Measurements from ENCODE around the gene EWSR1. TPM values are rescaled to one million over a fixed set of nuclear protein-coding genes. Genes with fewer than 3 reads are reported as not detected.
A peak's percentile ranks its signal among the peaks of the same experiment; 100 is the strongest.
"Not testable (repeated sequence)": the region's sequence is repeated elsewhere in the genome, so short reads cannot be mapped to it uniquely, and the experiment has no call there.

Gene EWSR1
- total and polyA plus RNA-seq, 9 donors, result 111 to 207 (median 177) TPM

- H3K9me3 ChIP-seq (replicated peaks; ENCODE audit: control insufficient read depth, low read depth, low read length), result no peaks in the 10 kb centered on the region
- no peak for DNase-seq
- peaks cover 82% of the 10 kb centered on the region for H3K36me3 ChIP-seq (ENCODE audit: control insufficient read depth, insufficient read depth, low read length)
- 93% methylated on average over 3 of the region's 6 CpGs for WGBS (ENCODE audit: insufficient coverage)
- peaks cover 36% of the 10 kb centered on the region for H3K4me1 ChIP-seq (ENCODE audit: control insufficient read depth, insufficient read depth, low read length)
- no peak overlapping the region for H3K27ac ChIP-seq (ENCODE audit: low read length)
- H3K27me3 ChIP-seq (ENCODE audit: control insufficient read depth, insufficient read depth, low read length), result no peaks in the 10 kb centered on the region
- no peak overlapping the region for H3K4me3 ChIP-seq (ENCODE audit: low read length)
Measured at GRCh38 chr22:29338398-29338797, 70.3 kb downstream of the EWSR1 start.

DNA sequence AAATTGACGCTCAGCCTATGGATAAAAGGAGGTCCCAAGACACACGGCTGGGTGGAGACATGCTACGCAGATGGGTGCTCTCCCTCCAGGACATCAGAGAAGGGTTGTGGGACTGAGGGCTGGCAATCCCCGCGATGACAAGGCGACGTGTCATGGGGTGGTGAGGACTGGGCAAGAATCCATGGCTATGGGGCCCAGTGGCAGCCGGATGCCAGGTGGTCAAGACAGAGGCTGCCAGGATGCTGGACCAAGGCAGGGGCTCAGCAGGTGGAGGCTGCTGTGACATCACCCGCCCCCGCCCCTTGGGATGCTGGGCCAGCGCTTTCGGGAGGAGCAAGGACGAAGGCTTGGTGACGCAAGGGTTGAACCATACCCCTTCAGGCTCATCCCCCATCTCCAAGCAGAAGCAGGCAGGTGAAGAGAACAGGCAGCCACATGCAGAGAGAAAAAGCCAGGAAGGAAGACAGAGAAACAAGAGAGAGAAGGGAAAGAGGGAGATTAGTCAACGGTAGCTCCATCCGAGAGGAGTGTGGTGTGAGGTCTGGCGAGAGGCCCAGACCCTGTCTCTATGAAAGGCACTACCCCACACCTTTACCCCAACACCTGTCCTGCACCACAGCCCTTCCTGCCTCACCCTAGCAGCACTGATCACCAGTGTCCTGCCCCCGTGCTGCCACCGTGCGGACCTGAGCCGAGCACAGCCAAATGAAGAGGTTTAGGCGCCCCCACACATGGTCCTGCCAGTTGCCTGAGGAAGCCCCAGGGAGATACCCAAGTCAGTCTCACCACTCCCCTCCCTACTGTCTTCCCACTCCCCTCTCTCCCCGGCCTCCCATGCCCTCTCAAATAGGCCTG is 71.5 kb downstream of the EWSR1 start:
- no peak overlapping the region for H3K4me3 ChIP-seq (ENCODE audit: low read length)
- DNase-seq, result no peak
- H3K27me3 ChIP-seq (ENCODE audit: control insufficient read depth, insufficient read depth, low read length), result no peaks in the 10 kb centered on the region
- no peaks in the 10 kb centered on the region for H3K9me3 ChIP-seq (replicated peaks; ENCODE audit: control insufficient read depth, low read depth, low read length)
- peaks cover 76% of the 10 kb centered on the region for H3K36me3 ChIP-seq (ENCODE audit: control insufficient read depth, insufficient read depth, low read length)
- peaks cover 44% of the 10 kb centered on the region for H3K4me1 ChIP-seq (ENCODE audit: control insufficient read depth, insufficient read depth, low read length)
- 78% methylated on average over 12 of the region's 23 CpGs for WGBS (ENCODE audit: insufficient coverage)
- no peak overlapping the region for H3K27ac ChIP-seq (ENCODE audit: low read length)

GRCh38 chr22:29340566-29340965 is 72.5 kb downstream of the EWSR1 start:
- Histone ChIP-seq H3K27ac (ENCODE audit: low read length) (no peak overlapping the region), H3K9me3 (replicated peaks; ENCODE audit: control insufficient read depth, low read depth, low read length) (no peaks in the 10 kb centered on the region), H3K36me3 (ENCODE audit: control insufficient read depth, insufficient read depth, low read length) (peaks cover 72% of the 10 kb centered on the region), H3K4me3 (ENCODE audit: low read length) (no peak overlapping the region), H3K4me1 (ENCODE audit: control insufficient read depth, insufficient read depth, low read length) (peaks cover 46% of the 10 kb centered on the region), H3K27me3 (ENCODE audit: control insufficient read depth, insufficient read depth, low read length) (no peaks in the 10 kb centered on the region)
- no peak for DNase-seq
- 95% methylated on average over 5 of the region's 8 CpGs for WGBS (ENCODE audit: insufficient coverage)

DNA sequence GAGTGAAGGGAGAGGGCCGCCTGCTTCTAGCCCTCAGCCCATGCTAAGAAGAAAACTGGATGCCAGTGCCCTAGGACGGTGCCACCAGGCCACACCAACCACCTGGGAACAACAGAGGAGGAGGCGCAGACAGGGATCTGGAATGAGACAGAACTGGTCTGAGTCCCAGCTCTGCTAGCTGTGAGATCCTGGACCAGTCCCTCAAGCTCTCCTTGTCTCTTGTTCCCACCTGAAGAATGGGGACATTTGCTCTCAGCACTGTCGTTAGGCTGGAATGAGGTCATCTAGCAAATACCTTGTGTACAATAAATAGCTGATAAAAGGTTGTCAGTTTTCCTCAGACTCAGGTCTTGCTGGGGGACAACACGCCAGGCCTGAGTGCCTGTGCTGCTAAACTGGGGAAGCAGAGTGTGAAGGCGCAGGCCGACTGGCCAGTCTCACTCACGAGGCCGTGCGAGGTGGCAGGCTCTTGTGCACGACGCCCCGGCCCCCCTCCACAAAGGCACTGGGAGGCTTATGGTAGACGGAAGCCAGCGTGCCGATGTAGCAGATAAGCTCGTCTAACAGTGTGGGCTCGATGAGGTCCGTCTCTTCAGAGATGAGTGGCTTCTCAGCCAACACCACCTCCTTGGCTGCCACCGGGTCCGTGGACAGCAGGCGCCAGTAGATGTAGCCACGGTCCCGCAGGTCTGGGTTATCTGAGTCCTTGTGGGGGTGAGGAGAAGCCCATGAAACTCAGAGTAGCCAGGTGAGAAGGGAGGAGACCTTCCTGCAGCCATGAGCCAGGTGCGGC is 73.2 kb downstream of the EWSR1 start:
- 95% methylated on average over 14 of the region's 25 CpGs for WGBS (ENCODE audit: insufficient coverage)
- Histone ChIP-seq H3K27ac (ENCODE audit: low read length) (no peak overlapping the region), H3K9me3 (replicated peaks; ENCODE audit: control insufficient read depth, low read depth, low read length) (no peaks in the 10 kb centered on the region), H3K4me3 (ENCODE audit: low read length) (no peak overlapping the region), H3K27me3 (ENCODE audit: control insufficient read depth, insufficient read depth, low read length) (no peaks in the 10 kb centered on the region), H3K4me1 (ENCODE audit: control insufficient read depth, insufficient read depth, low read length) (peaks cover 52% of the 10 kb centered on the region), H3K36me3 (ENCODE audit: control insufficient read depth, insufficient read depth, low read length) (peaks cover 72% of the 10 kb centered on the region)
- no peak for DNase-seq

GRCh38 chr22:29341849-29342127 is 73.7 kb downstream of the EWSR1 start:
- DNase-seq, result no peak
- Histone ChIP-seq H3K27me3 (ENCODE audit: control insufficient read depth, insufficient read depth, low read length) (no peaks in the 10 kb centered on the region), H3K36me3 (ENCODE audit: control insufficient read depth, insufficient read depth, low read length) (peaks cover 73% of the 10 kb centered on the region), H3K9me3 (replicated peaks; ENCODE audit: control insufficient read depth, low read depth, low read length) (no peaks in the 10 kb centered on the region), H3K4me3 (ENCODE audit: low read length) (no peak overlapping the region), H3K4me1 (ENCODE audit: control insufficient read depth, insufficient read depth, low read length) (peaks cover 56% of the 10 kb centered on the region), H3K27ac (ENCODE audit: low read length) (no peak overlapping the region)
- 100% methylated on average over 2 of the region's 2 CpGs for WGBS (ENCODE audit: insufficient coverage)

GRCh38 chr22:29342177-29342576 is 74.1 kb downstream of the EWSR1 start:
- 83% methylated on average over 6 of the region's 6 CpGs for WGBS (ENCODE audit: insufficient coverage)
- H3K27ac ChIP-seq (ENCODE audit: low read length), result no peak overlapping the region
- no peaks in the 10 kb centered on the region for H3K27me3 ChIP-seq (ENCODE audit: control insufficient read depth, insufficient read depth, low read length)
- peaks cover 73% of the 10 kb centered on the region for H3K36me3 ChIP-seq (ENCODE audit: control insufficient read depth, insufficient read depth, low read length)
- H3K4me3 ChIP-seq (ENCODE audit: low read length), result no peak overlapping the region
- H3K9me3 ChIP-seq (replicated peaks; ENCODE audit: control insufficient read depth, low read depth, low read length), result no peaks in the 10 kb centered on the region
- peaks cover 56% of the 10 kb centered on the region for H3K4me1 ChIP-seq (ENCODE audit: control insufficient read depth, insufficient read depth, low read length)
- no peak for DNase-seq

GRCh38 chr22:29342577-29343312 is 74.7 kb downstream of the EWSR1 start:
- DNase-seq, result no peak
- 53% methylated on average over 7 of the region's 10 CpGs for WGBS (ENCODE audit: insufficient coverage)
- H3K27ac ChIP-seq (ENCODE audit: low read length), result no peak overlapping the region
- peaks cover 72% of the 10 kb centered on the region for H3K36me3 ChIP-seq (ENCODE audit: control insufficient read depth, insufficient read depth, low read length)
- no peaks in the 10 kb centered on the region for H3K27me3 ChIP-seq (ENCODE audit: control insufficient read depth, insufficient read depth, low read length)
- H3K9me3 ChIP-seq (replicated peaks; ENCODE audit: control insufficient read depth, low read depth, low read length), result no peaks in the 10 kb centered on the region
- H3K4me1 ChIP-seq (ENCODE audit: control insufficient read depth, insufficient read depth, low read length), result peaks cover 53% of the 10 kb centered on the region
- no peak overlapping the region for H3K4me3 ChIP-seq (ENCODE audit: low read length)

GRCh38 chr22:29343313-29343805 is 75.3 kb downstream of the EWSR1 start:
- peaks cover 51% of the 10 kb centered on the region for H3K4me1 ChIP-seq (ENCODE audit: control insufficient read depth, insufficient read depth, low read length)
- H3K4me3 ChIP-seq (ENCODE audit: low read length), result no peak overlapping the region
- H3K36me3 ChIP-seq (ENCODE audit: control insufficient read depth, insufficient read depth, low read length), result peaks cover 71% of the 10 kb centered on the region
- H3K27ac ChIP-seq (ENCODE audit: low read length), result no peak overlapping the region
- DNase-seq, result peak; percentile 56
- no peaks in the 10 kb centered on the region for H3K9me3 ChIP-seq (replicated peaks; ENCODE audit: control insufficient read depth, low read depth, low read length)
- H3K27me3 ChIP-seq (ENCODE audit: control insufficient read depth, insufficient read depth, low read length), result no peaks in the 10 kb centered on the region
- WGBS (ENCODE audit: insufficient coverage), result 35% methylated on average over 4 of the region's 7 CpGs

- peaks cover 71% of the 10 kb centered on the region for H3K36me3 ChIP-seq (ENCODE audit: control insufficient read depth, insufficient read depth, low read length)
- peaks cover 51% of the 10 kb centered on the region for H3K4me1 ChIP-seq (ENCODE audit: control insufficient read depth, insufficient read depth, low read length)
- H3K9me3 ChIP-seq (replicated peaks; ENCODE audit: control insufficient read depth, low read depth, low read length), result no peaks in the 10 kb centered on the region
- WGBS (ENCODE audit: insufficient coverage), result 41% methylated on average over 4 of the region's 5 CpGs
- H3K4me3 ChIP-seq (ENCODE audit: low read length), result no peak overlapping the region
- no peaks in the 10 kb centered on the region for H3K27me3 ChIP-seq (ENCODE audit: control insufficient read depth, insufficient read depth, low read length)
- no peak overlapping the region for H3K27ac ChIP-seq (ENCODE audit: low read length)
- DNase-seq, result peak; percentile 73
Measured at GRCh38 chr22:29344137-29344536, 76.1 kb downstream of the EWSR1 start.

DNA sequence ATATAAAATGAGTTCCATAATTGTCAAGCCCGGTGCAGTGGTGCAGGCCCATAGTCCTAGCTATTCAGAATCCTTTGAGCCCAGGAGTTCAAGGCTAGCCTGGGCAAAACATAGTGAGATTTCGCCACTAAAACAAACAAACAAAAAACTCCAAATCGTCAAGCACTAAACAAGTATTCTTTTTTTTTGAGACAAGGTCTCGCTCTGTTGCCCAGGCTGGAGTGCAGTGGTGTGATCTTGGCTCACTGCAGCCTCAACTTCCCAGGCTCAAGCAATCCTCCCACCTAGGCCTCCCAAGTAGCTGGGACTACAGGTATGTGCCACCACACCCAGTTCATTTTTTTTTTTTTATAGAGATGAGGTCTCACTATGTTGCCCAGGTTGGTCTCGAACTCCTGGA is 76.8 kb downstream of the EWSR1 start:
- Histone ChIP-seq H3K4me1 (ENCODE audit: control insufficient read depth, insufficient read depth, low read length) (peaks cover 44% of the 10 kb centered on the region), H3K36me3 (ENCODE audit: control insufficient read depth, insufficient read depth, low read length) (peaks cover 71% of the 10 kb centered on the region)
- DNase-seq; H3K27me3 ChIP-seq (ENCODE audit: control insufficient read depth, insufficient read depth, low read length); H3K4me3 ChIP-seq (ENCODE audit: low read length); H3K27ac ChIP-seq (ENCODE audit: low read length); H3K9me3 ChIP-seq (replicated peaks; ENCODE audit: control insufficient read depth, low read depth, low read length): not testable (repeated sequence)
- WGBS (ENCODE audit: insufficient coverage), result 100% methylated on average over 1 of the region's 5 CpGs

Measured in muscle of leg (tissue), 11 donors.